IMR-90 (cell line): ENCODE data around the gene MYH9. TPM values are rescaled to one million over a fixed set of nuclear protein-coding genes. Genes with fewer than 3 reads are reported as not detected.

Experiments used
- ATAC-seq: fragments of 200-7000 bp; cut with Tn5 transposase; 2 replicates; pipeline ENCODE4 v1.9.1; 2020; ENCODE audit warnings: low read depth, mild to moderate bottlenecking, moderate library complexity
- BruUV-seq: library from RNA; stranded (reverse); fragments of 400-500 nt; replicated peaks from 2 replicates; lab custom pipeline; 2021; lab: Mats Ljungman, UMichigan
- CTCF ChIA-PET: fragments of 300-600 bp; formaldehyde crosslinking; extraction: SDS; loops from one replicate; lab custom pipeline; 2021; ENCODE audit warnings: antibody characterized with exemption; lab: Yijun Ruan, JAX
- POLR2A ChIA-PET: fragments of 300-600 bp; sonication (Branson Sonifier 250); formaldehyde crosslinking; loops from one replicate; lab custom pipeline; 2022; ENCODE audit warnings: antibody characterized with exemption; ENCODE audit not compliant: unreplicated experiment; lab: Charles Lee
- DNase-seq: peaks from one replicate; pipeline ENCODE4 v3.0.0; 2013
- H2AFZ ChIP-seq: replicated peaks from 2 replicates; pipeline ENCODE3; 2013; ENCODE audit warnings: low read length, mild to moderate bottlenecking; ENCODE audit not compliant: poor library complexity
- H2AK5ac ChIP-seq: 2 replicates; pipeline ENCODE4 v1.6.1; 2013; ENCODE audit warnings: low read depth, low read length, inconsistent platforms
- H2AK9ac ChIP-seq: replicated peaks from 2 replicates; pipeline ENCODE3; 2013; ENCODE audit warnings: mild to moderate bottlenecking, low read depth, low read length, moderate library complexity; ENCODE audit not compliant: poor library complexity
- H2BK120ac ChIP-seq: 2 replicates; pipeline ENCODE4 v1.6.1; 2013; ENCODE audit warnings: low read depth, low read length, inconsistent platforms
- H2BK15ac ChIP-seq: 3 replicates; pipeline ENCODE4 v1.6.1; 2013; ENCODE audit warnings: low read depth, low read length, inconsistent platforms
- H2BK20ac ChIP-seq: 2 replicates; pipeline ENCODE4 v1.6.1; 2013; ENCODE audit warnings: low read depth, mild to moderate bottlenecking, inconsistent platforms, low read length, moderate library complexity
- H2BK5ac ChIP-seq: 2 replicates; pipeline ENCODE4 v1.6.1; 2013; ENCODE audit warnings: mild to moderate bottlenecking, low read depth, low read length, inconsistent platforms; ENCODE audit not compliant: poor library complexity, severe bottlenecking
- H3K14ac ChIP-seq: replicated peaks from 2 replicates; pipeline ENCODE4 v1.6.1; 2013; ENCODE audit warnings: low read depth, low read length, inconsistent platforms
- H3K18ac ChIP-seq: 2 replicates; pipeline ENCODE4 v1.6.1; 2013; ENCODE audit warnings: low read depth, low read length, control low read depth
- H3K23ac ChIP-seq: 2 replicates; pipeline ENCODE4 v1.6.1; 2013; ENCODE audit warnings: low read depth, low read length, inconsistent platforms
- H3K27ac ChIP-seq: 2 replicates; pipeline ENCODE4 v1.5.1; 2013; ENCODE audit warnings: mild to moderate bottlenecking, control low read depth, low read length; ENCODE audit not compliant: insufficient read depth
- H3K27me3 ChIP-seq: 2 replicates; pipeline ENCODE4 v1.6.1; 2013; ENCODE audit warnings: low read length; ENCODE audit not compliant: control insufficient read depth, insufficient read depth
- H3K36me3 ChIP-seq: 2 replicates; pipeline ENCODE4 v1.6.1; 2013; ENCODE audit warnings: low read length, mixed read lengths; ENCODE audit not compliant: control insufficient read depth, insufficient read depth
- H3K4ac ChIP-seq: 2 replicates; pipeline ENCODE4 v1.6.1; 2013; ENCODE audit warnings: low read depth, low read length, inconsistent platforms
- H3K4me1 ChIP-seq: 2 replicates; pipeline ENCODE4 v1.6.1; 2013; ENCODE audit warnings: low read length, mixed read lengths; ENCODE audit not compliant: control insufficient read depth, insufficient read depth
- H3K4me2 ChIP-seq: 2 replicates; pipeline ENCODE4 v1.6.1; 2013; ENCODE audit warnings: low read depth, mild to moderate bottlenecking, control low read depth, low read length, moderate library complexity
- H3K4me3 ChIP-seq: 2 replicates; pipeline ENCODE4 v1.5.1; 2013; ENCODE audit warnings: low read depth, mild to moderate bottlenecking, control low read depth, low read length, moderate library complexity; ENCODE audit not compliant: insufficient read depth
- H3K56ac ChIP-seq: 2 replicates; pipeline ENCODE4 v1.6.1; 2013; ENCODE audit warnings: low read length, inconsistent platforms; ENCODE audit not compliant: insufficient read depth; ENCODE audit errors: extremely low read depth
- H3K79me1 ChIP-seq, 2 experiments: 2 replicates each; pipeline ENCODE4 v1.6.1; 2013; ENCODE audit warnings: low read length in 2 of 2, inconsistent platforms in 1 of 2, low read depth in 1 of 2
- H3K9ac ChIP-seq: 2 replicates; pipeline ENCODE4 v1.6.1; 2013; ENCODE audit warnings: low read depth, low read length, control low read depth
- H3K9me1 ChIP-seq: 2 replicates; pipeline ENCODE4 v1.6.1; 2013; ENCODE audit warnings: low read length, inconsistent platforms; ENCODE audit not compliant: insufficient read depth
- H3K9me3 ChIP-seq: 2 replicates; pipeline ENCODE4 v1.6.1; 2013; ENCODE audit warnings: low read length; ENCODE audit not compliant: control insufficient read depth, insufficient read depth
- H4K20me1 ChIP-seq: 2 replicates; pipeline ENCODE4 v1.6.1; 2013; ENCODE audit warnings: low read length, inconsistent platforms; ENCODE audit not compliant: insufficient read depth
- H4K5ac ChIP-seq: 2 replicates; pipeline ENCODE4 v1.6.1; 2013; ENCODE audit warnings: mild to moderate bottlenecking, low read depth, low read length, control low read depth
- H4K8ac ChIP-seq, 2 experiments: 2 replicates each; pipeline ENCODE4 v1.6.1; 2013; ENCODE audit warnings: low read depth in 2 of 2, low read length in 2 of 2, control low read depth in 1 of 2, inconsistent platforms in 1 of 2
- H4K91ac ChIP-seq: 2 replicates; pipeline ENCODE4 v1.6.1; 2013; ENCODE audit warnings: low read depth, low read length, inconsistent platforms; ENCODE audit not compliant: insufficient read depth
- BHLHE40 ChIP-seq: fragments of 150-350 bp; IDR thresholded peaks from 2 replicates; pipeline ENCODE4 v1.6.1; 2016; ENCODE audit warnings: mild to moderate bottlenecking, low read depth, low read length
- CEBPB ChIP-seq: IDR thresholded peaks from 2 replicates; pipeline ENCODE4 v1.6.1; 2012; ENCODE audit warnings: low read depth, low read length, improper control_type of control experiment
- CTCF ChIP-seq: conservative IDR thresholded peaks from 2 replicates; pipeline ENCODE4 v1.5.1; 2012; ENCODE audit warnings: mild to moderate bottlenecking, low read depth, low read length, improper control_type of control experiment
- FOS ChIP-seq: fragments of 150-350 bp; IDR thresholded peaks from 2 replicates; pipeline ENCODE4 v1.6.1; 2016; ENCODE audit warnings: low read depth, low read length
- MAFK ChIP-seq: IDR thresholded peaks from 2 replicates; pipeline ENCODE4 v1.6.1; 2012; ENCODE audit warnings: low read depth, low read length, improper control_type of control experiment
- MAZ ChIP-seq: IDR thresholded peaks from 2 replicates; pipeline ENCODE4 v1.6.1; 2012; ENCODE audit warnings: low read depth, mild to moderate bottlenecking, low read length, improper control_type of control experiment, moderate library complexity, borderline replicate concordance
- NFE2L2 ChIP-seq: fragments of 150-350 bp; IDR thresholded peaks from 2 replicates; pipeline ENCODE4 v1.6.1; 2016; ENCODE audit warnings: low read depth, mild to moderate bottlenecking, low read length
- RAD21 ChIP-seq: IDR thresholded peaks from 2 replicates; pipeline ENCODE4 v1.6.1; 2012; ENCODE audit warnings: low read length, improper control_type of control experiment
- RCOR1 ChIP-seq: IDR thresholded peaks from 2 replicates; pipeline ENCODE4 v1.6.1; 2012; ENCODE audit warnings: mild to moderate bottlenecking, low read length, improper control_type of control experiment; ENCODE audit not compliant: insufficient replicate concordance
- RFX5 ChIP-seq: IDR thresholded peaks from 2 replicates; pipeline ENCODE4 v1.8.0; 2012; ENCODE audit warnings: low read depth, mild to moderate bottlenecking, low read length, moderate library complexity
- SMC3 ChIP-seq: fragments of 150-350 bp; IDR thresholded peaks from 2 replicates; pipeline ENCODE4 v1.6.1; 2016; ENCODE audit warnings: low read depth, mild to moderate bottlenecking, antibody characterized with exemption, low read length, moderate library complexity
- USF2 ChIP-seq: fragments of 150-350 bp; IDR thresholded peaks from 2 replicates; pipeline ENCODE4 v1.6.1; 2017; ENCODE audit warnings: mild to moderate bottlenecking, antibody characterized with exemption, low read length, low read depth
- WGBS, 2 experiments: methylation state at CpG; one replicate each; pipeline versions ENCODE4 v1.1.5 to v1.1.7; 2013; ENCODE audit warnings: missing lambda C conversion rate in 2 of 2; ENCODE audit not compliant: insufficient read length in 1 of 2; ENCODE audit errors: extremely low coverage in 2 of 2; 5-methylcytosine and 5-hydroxymethylcytosine counted together
- dilution Hi-C: fragments of 300-500 bp; cut with HindIII; formaldehyde crosslinking; loops from one replicate; pipeline ENCODE4 v1.14.3; 2018; ENCODE audit warnings: low sequenced_read_pairs; ENCODE audit not compliant: unreplicated experiment
- in situ Hi-C: fragments of 300-500 bp; cut with MboI; formaldehyde crosslinking; loops from 3 replicates; pipeline ENCODE4 v1.14.3; 2019; ENCODE audit warnings: low sequenced_read_pairs, inconsistent platforms, mixed read lengths
- intact Hi-C: fragments of 100-400 bp; cut with micrococcal nuclease; formaldehyde crosslinking; loops from 2 replicates; pipeline ENCODE4 v1.10.0; 2022
- polyA plus RNA-seq, 3 experiments: library from polyadenylated mRNA; depleted of rRNA; stranded (reverse); fragments of >200 nt; gene quantifications; 2 replicates each; pipeline ENCODE4 v1.2.3, GENCODE V29; 2012; ENCODE audit warnings: low replicate concordance in 1 of 3
- total RNA-seq: library from RNA; depleted of rRNA; stranded (reverse); fragments of >200 nt; gene quantifications from 2 replicates; pipeline ENCODE4 v1.2.3, GENCODE V29; 2012

MYH9 gene
- total and polyA plus RNA-seq, 2 of the 4 experiments (the other 2 are of a cell fraction): 475 to 554 TPM

DNA sequence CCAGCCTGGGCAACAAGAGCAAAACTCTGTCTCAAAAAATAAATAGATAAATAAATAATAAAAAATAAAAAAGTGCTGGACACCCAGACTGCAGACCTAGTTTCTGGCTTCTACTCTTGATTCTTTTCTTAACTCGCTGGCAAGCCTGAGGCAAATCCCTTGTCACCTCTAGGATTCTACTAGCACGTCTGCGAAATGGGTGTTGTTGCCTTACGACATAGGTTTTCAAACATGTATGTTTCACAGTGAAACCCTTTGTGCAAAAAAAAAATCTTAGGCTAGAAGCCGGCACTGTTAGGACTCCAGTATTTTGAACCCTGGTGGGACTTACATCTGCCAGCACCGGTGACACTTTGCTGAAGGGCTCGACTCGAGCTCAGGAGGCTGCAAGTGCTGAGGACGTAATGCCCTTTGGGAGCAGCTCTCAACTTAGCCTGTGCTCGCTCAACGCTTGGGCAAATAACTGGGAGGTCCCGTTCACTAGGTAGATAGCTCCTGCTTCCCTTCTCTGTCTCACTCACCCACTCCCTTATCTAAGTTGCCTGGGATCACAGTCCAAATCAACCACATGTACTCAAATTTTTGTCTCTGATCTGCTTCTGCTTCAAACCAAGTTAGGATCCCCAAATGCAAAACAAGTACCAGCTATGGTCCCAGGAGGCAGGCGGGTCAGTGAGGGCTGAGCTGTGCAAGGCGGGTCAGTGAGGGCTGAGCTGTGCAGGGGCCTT lies 34.7 kb upstream of the MYH9 start:
- Histone ChIP-seq H3K27me3 (no peaks in the 10 kb centered on the region), H3K36me3 (no peaks in the 10 kb centered on the region), H2BK5ac (no peak overlapping the region), H3K18ac (peak overlapping the region; percentile 42), H2BK15ac (peak overlapping the region; percentile 3; the same call in 1 of the 3 replicates), H3K79me1 (peaks cover 0 to 12% of the 10 kb centered on the region in 2 experiments; a peak in 2 of 4 replicates), H4K5ac (no peak overlapping the region), H4K91ac (no peak overlapping the region), H3K56ac (no peak overlapping the region), H2BK20ac (peak overlapping the region; percentile 15; the same call in 1 of the 2 replicates), H4K20me1 (no peaks in the 10 kb centered on the region), H3K4ac (peak overlapping the region; percentile 31), H3K9me1 (peaks cover 13% of the 10 kb centered on the region), H2AK5ac (peak overlapping the region; percentile 26), H3K4me2 (no peak overlapping the region), H3K9me3 (no peaks in the 10 kb centered on the region), H2BK120ac (peak overlapping the region; percentile 74), H3K23ac (no peak overlapping the region), H2AFZ (no peak overlapping the region), H3K9ac (no peak overlapping the region), H3K4me3 (no peak overlapping the region), H3K4me1 (peaks cover 28% of the 10 kb centered on the region), H3K14ac (no peak overlapping the region), H3K27ac (no peak overlapping the region), H2AK9ac (no peak overlapping the region), H4K8ac (no peak overlapping the region; a peak in 1 of 4 replicates)
- 82% methylated on average over 7 of the region's 14 CpGs; no CpG with 5 or more reads in 1 of the 2 experiments for WGBS, 2 experiments
- BruUV-seq: no TSS peak
- TF ChIP-seq RFX5 (no peak), MAFK (no peak), FOS (no peak), SMC3 (no peak), MAZ (no peak), RAD21 (no peak), RCOR1 (no peak), CEBPB (no peak), BHLHE40 (no peak), NFE2L2 (no peak), USF2 (no peak), CTCF (no peak)
- dilution Hi-C loops (no loop called here), intact Hi-C loops (no loop called here), in situ Hi-C loops (no loop called here)
- ATAC-seq (no peak), DNase-seq (no peak)
- ChIA-PET POLR2A (no interaction called here), CTCF (no interaction called here)
